Stomach (tissue), 9 donors: Measurements from ENCODE around the gene MCOLN2. TPM values are rescaled to one million over a fixed set of nuclear protein-coding genes. Genes with fewer than 3 reads are reported as not detected.
"Not testable (repeated sequence)": the region's sequence is repeated elsewhere in the genome, so short reads cannot be mapped to it uniquely, and the experiment has no call there.

Source experiments
- DNase-seq, 2 donors: peaks; one replicate each; pipeline versions ENCODE4 v3.0.0 to v3.0.0-alpha.2; 2013 to 2019
- H3K27ac ChIP-seq, 5 donors: fragments of 200-600 bp in 4 of 5; sonication (generic) in 4 of 5; one replicate each; pipeline ENCODE4 v1.5.1; 2013 to 2019; ENCODE audit warnings: mild to moderate bottlenecking in 1 of 5, moderate library complexity in 1 of 5
- H3K27me3 ChIP-seq, 3 donors: fragments of 200-600 bp; sonication (generic); one replicate each; pipeline ENCODE4 v1.5.1; 2017 to 2019; ENCODE audit warnings: mixed run types in 1 of 3
- H3K36me3 ChIP-seq, 4 donors: fragments of 200-600 bp; sonication (generic); 1 replicate in 3 of 4; 2 replicates in 1 of 4; pipeline ENCODE4 v1.5.1; 2016 to 2019
- H3K4me1 ChIP-seq, 4 donors: fragments of 200-600 bp; sonication (generic); one replicate each; pipeline ENCODE4 v1.5.1; 2016 to 2019
- H3K4me3 ChIP-seq, 4 donors: fragments of 200-600 bp; sonication (generic) in 3 of 4; one replicate each; pipeline ENCODE4 v1.5.1; 2016 to 2019; ENCODE audit warnings: mild to moderate bottlenecking in 1 of 4
- H3K9me3 ChIP-seq, 4 donors: fragments of 200-600 bp; sonication (generic); one replicate each; pipeline ENCODE4 v1.5.1; 2016 to 2019
- CTCF ChIP-seq, 7 experiments: fragments of 450-650 bp in 4 of 7; fragments of 200-600 bp in 3 of 7; sonication (generic) in 3 of 7; IDR thresholded peaks; one replicate each; pipeline ENCODE4 v1.5.1; 2016 to 2019; ENCODE audit warnings: antibody characterized with exemption in 7 of 7, control low read depth in 2 of 7, mild to moderate bottlenecking in 1 of 7
- EP300 ChIP-seq: sonication (generic); formaldehyde crosslinking; IDR thresholded peaks from one replicate; pipeline ENCODE4 v1.6.1; 2017; ENCODE audit warnings: antibody characterized with exemption
- POLR2A ChIP-seq, 4 donors: fragments of 450-650 bp; IDR thresholded peaks; one replicate each; pipeline ENCODE4 v1.6.1; 2016; ENCODE audit warnings: antibody characterized with exemption in 4 of 4, control low read depth in 2 of 4, mild to moderate bottlenecking in 1 of 4, moderate library complexity in 1 of 4
- POLR2AphosphoS5 ChIP-seq, 3 donors: sonication (generic); formaldehyde crosslinking; IDR thresholded peaks; one replicate each; pipeline ENCODE4 v1.6.1; 2016; ENCODE audit warnings: antibody characterized with exemption in 3 of 3
- WGBS, 5 donors: extraction: QIAGEN DNeasy Blood & Tissue Kit in 3 of 5; methylation state at CpG; one replicate each; pipeline versions ENCODE4 v1.1.5 to v1.1.7; 2013 to 2018; 5-methylcytosine and 5-hydroxymethylcytosine counted together
- intact Hi-C: fragments of 100-400 bp; cut with DNase I; formaldehyde crosslinking; loops from one replicate; pipeline ENCODE4 v1.15.1; 2023; ENCODE audit warnings: low total_unique reads
- polyA plus RNA-seq, 3 donors: library from polyadenylated mRNA; stranded (reverse); fragments of 200-250 nt; gene quantifications; one replicate each; pipeline ENCODE4 v1.2.3, GENCODE V29; 2013
- total RNA-seq, 5 donors: library from RNA; depleted of rRNA; stranded (reverse); fragments of >200 nt; gene quantifications; one replicate each; pipeline versions ENCODE4 v1.1.0 to v1.2.3, GENCODE V29; 2014 to 2016
- donor health status: healthy with polysubstance abuse.
- donor health status: Bipolar disorder and iron deficiency.
- donor health status: healthy.

Gene MCOLN2
- total and polyA plus RNA-seq, 8 donors, result 0.50 to 27.2 (median 1.8) TPM; not detected in 2

GRCh38 chr1:84991097-84991920, 5.6 kb downstream of the MCOLN2 start:
- 66 to 77% (median 71%) methylated on average over 8 of the region's 8 CpGs for WGBS, 5 donors
- no peak for DNase-seq
- Histone ChIP-seq H3K27ac (no peak overlapping the region), H3K4me3 (no peak overlapping the region), H3K27me3 (peaks cover 0 to 6% (median 0%) of the 10 kb centered on the region in 3 donors), H3K36me3 (no peaks in the 10 kb centered on the region), H3K4me1 (peaks cover under 1 to 5% (median 3%) of the 10 kb centered on the region in 4 donors), H3K9me3 (no peaks in the 10 kb centered on the region)
- intact Hi-C loops, result no loop called here
- TF ChIP-seq POLR2AphosphoS5 (IDR thresholded peaks at IDR 0.05), result no peak
- no peak for TF ChIP-seq POLR2A (IDR thresholded peaks at IDR 0.05)
- no peak for TF ChIP-seq EP300
- no peak for TF ChIP-seq CTCF (IDR thresholded peaks at IDR 0.05)

GRCh38 chr1:84988588-84988987, 8.3 kb downstream of the MCOLN2 start:
- Histone ChIP-seq H3K36me3 (no peaks in the 10 kb centered on the region), H3K27me3 (no peaks in the 10 kb centered on the region), H3K9me3 (no peaks in the 10 kb centered on the region), H3K4me1 (no peaks in the 10 kb centered on the region), H3K27ac (no peak overlapping the region), H3K4me3 (no peak overlapping the region)
- 64 to 86% (median 77%) methylated on average over 2 of the region's 2 CpGs for WGBS, 5 donors
- TF ChIP-seq CTCF (IDR thresholded peaks at IDR 0.05), result no peak
- no peak for TF ChIP-seq EP300
- TF ChIP-seq POLR2A (IDR thresholded peaks at IDR 0.05), result no peak
- TF ChIP-seq POLR2AphosphoS5 (IDR thresholded peaks at IDR 0.05), result no peak
- intact Hi-C loops, result no loop called here
- DNase-seq, result no peak

- H3K36me3 ChIP-seq, intact Hi-C loops, H3K27me3 ChIP-seq, H3K4me3 ChIP-seq, H3K4me1 ChIP-seq, H3K9me3 ChIP-seq, DNase-seq, H3K27ac ChIP-seq: not testable (repeated sequence)
- WGBS, 5 donors, result 80 to 89% (median 82%) methylated on average over 3 of the region's 3 CpGs
Observed at GRCh38 chr1:84986561-84986960, 10.4 kb downstream of the MCOLN2 start.

- no peak for TF ChIP-seq POLR2AphosphoS5 (IDR thresholded peaks at IDR 0.05)
- no peak for TF ChIP-seq EP300
- TF ChIP-seq POLR2A (IDR thresholded peaks at IDR 0.05), result no peak
- TF ChIP-seq CTCF (IDR thresholded peaks at IDR 0.05), result no peak
- Histone ChIP-seq H3K4me1 (no peaks in the 10 kb centered on the region), H3K4me3 (no peak overlapping the region), H3K27me3 (no peaks in the 10 kb centered on the region), H3K9me3 (no peaks in the 10 kb centered on the region), H3K36me3 (no peaks in the 10 kb centered on the region), H3K27ac (no peak overlapping the region)
- DNase-seq, result no peak
- intact Hi-C loops, result no loop called here
Observed at GRCh38 chr1:84985365-84985764, 11.5 kb downstream of the MCOLN2 start.

GRCh38 chr1:84982395-84982794, 14.5 kb downstream of the MCOLN2 start:
- Histone ChIP-seq H3K9me3 (no peaks in the 10 kb centered on the region), H3K36me3 (no peaks in the 10 kb centered on the region), H3K27me3 (no peaks in the 10 kb centered on the region), H3K4me3 (no peak overlapping the region), H3K4me1 (no peaks in the 10 kb centered on the region), H3K27ac (no peak overlapping the region)
- WGBS, 5 donors, result 82 to 91% (median 89%) methylated on average over 2 of the region's 2 CpGs
- intact Hi-C loops, result no loop called here
- DNase-seq, result no peak
- TF ChIP-seq EP300 (no peak), POLR2AphosphoS5 (IDR thresholded peaks at IDR 0.05) (no peak), POLR2A (IDR thresholded peaks at IDR 0.05) (no peak), CTCF (IDR thresholded peaks at IDR 0.05) (no peak)
